NCI-H1417 (cell line): ENCODE data around the gene LMOD1.

Experiments used
- DNase-seq, 3 experiments: peaks; one replicate each; lab custom pipeline; 2025; lab: John Stamatoyannopoulos, UW

The LMOD1 gene

GRCh38 chr1:201892211-201892610 is 54.1 kb downstream of the LMOD1 start:
- no peak for DNase-seq

DNA sequence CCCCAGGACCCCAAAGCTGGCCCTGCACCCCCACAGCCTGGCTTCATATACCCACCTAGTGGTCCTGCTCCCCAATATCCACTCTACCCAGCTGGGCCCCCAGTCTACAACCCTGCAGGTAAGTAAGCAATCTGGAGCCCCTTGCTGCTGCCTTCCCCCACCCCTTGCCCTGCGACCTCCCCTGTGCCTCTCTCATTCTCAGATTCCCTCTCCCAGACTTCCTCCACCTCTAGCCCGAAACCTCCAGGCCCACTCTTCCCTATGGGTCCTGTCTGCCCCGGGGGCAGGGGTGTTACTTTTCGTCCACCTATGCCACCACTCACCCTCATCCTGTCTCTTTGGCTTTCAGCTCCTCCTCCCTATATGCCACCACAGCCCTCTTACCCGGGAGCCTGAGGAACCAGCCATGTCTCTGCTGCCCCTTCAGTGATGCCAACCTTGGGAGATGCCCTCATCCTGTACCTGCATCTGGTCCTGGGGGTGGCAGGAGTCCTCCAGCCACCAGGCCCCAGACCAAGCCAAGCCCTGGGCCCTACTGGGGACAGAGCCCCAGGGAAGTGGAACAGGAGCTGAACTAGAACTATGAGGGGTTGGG is 54.8 kb downstream of the LMOD1 start:
- no peak for DNase-seq

GRCh38 chr1:201890806-201891450 is 55.4 kb downstream of the LMOD1 start:
- DNase-seq = no peak

- no peak for DNase-seq
Observed at GRCh38 chr1:201890223-201890622, 56.1 kb downstream of the LMOD1 start.

GRCh38 chr1:201889090-201889968 is 57.0 kb downstream of the LMOD1 start:
- DNase-seq = peak in 1 of 3 experiments; percentile 35

- peak in 2 of 3 experiments; percentile 80 to 83 for DNase-seq
Observed at GRCh38 chr1:201888282-201889089, 57.9 kb downstream of the LMOD1 start, which contains the start of gene SHISA4. Gene SHISA4, plus strand, starts transcription at chr1:201888898. Its CDS starts 97 bp downstream, at chr1:201888995.

- DNase-seq = no peak
Observed at GRCh38 chr1:201887116-201887866, 59.1 kb downstream of the LMOD1 start.

GRCh38 chr1:201886103-201886885 is 60.1 kb downstream of the LMOD1 start:
- DNase-seq = no peak

GRCh38 chr1:201885531-201886075 is 60.7 kb downstream of the LMOD1 start:
- no peak for DNase-seq

GRCh38 chr1:201884425-201884824 is 61.9 kb downstream of the LMOD1 start:
- DNase-seq = no peak

GRCh38 chr1:201883786-201884185 is 62.6 kb downstream of the LMOD1 start:
- no peak for DNase-seq

DNA sequence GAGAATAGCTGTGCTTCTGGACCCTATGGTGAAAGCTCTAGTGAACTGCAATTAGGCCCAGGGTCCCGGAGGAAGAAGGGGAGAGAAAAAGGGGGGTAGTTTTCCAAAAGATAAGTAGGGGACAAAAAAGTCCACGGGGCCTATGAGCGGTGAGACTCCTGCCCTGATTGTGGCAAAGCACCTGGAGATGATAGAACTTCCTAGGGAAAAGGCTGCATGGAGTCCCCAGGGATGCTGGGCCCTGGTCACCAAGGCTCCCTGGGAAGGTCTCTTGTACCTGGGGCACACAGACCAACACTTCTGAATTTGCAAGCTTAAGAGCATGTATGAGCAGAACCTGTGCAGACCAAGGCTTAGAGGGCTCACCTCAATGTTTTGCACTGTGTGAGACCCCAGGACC is 63.1 kb downstream of the LMOD1 start:
- DNase-seq = peak in 1 of 3 experiments; percentile 32

GRCh38 chr1:201882665-201883132 is 63.6 kb downstream of the LMOD1 start:
- DNase-seq = peak in 1 of 3 experiments; percentile 22

DNA sequence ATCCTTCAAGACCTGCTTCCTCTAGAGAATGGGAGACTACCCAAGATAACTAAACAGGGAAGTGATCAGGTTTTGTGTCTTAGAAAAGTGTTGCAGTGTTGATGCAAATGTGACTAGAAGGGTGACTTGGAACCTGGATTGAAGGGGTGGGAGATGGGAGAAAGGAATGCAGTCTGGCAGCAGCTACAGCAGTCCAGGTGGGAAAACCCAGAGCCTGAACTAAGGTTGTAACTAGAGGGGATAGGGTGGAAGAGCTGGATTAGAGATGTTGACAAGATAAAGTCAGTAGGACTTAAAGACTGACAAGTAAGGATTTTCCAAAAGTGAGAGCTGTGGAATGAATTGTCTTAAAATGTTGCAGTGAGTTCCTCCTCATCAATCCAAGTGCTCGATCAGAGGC is 64.7 kb downstream of the LMOD1 start:
- no peak for DNase-seq

GRCh38 chr1:201880928-201881571 is 65.3 kb downstream of the LMOD1 start:
- peak in 1 of 3 experiments; percentile 40 for DNase-seq

DNA sequence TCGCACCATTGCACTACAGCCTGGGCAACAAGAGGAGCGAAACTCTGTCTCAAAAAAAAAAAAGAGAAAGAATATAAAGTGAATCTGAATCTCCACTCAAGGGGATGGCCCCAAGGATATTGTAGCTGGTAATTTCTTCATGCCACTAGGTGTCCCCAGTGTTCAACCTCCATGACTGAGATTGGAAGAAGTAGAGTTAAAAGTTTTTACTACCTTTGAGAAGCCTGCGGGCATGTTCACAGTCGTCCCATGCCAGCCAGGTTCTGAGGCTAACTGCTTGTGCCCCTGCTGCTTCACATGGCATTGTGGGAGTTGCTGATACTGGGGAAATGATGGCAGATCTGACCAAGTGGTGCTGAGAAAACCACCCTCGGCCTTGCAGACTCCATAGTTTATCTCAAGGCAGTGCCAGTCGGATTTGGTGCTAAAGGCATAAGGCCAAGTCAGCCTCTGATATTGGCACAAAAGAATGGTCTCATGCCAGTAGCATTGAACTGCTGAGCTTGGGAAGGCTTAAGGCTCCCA is 68.4 kb downstream of the LMOD1 start:
- DNase-seq = peak in 2 of 3 experiments; percentile 13 to 46

DNA sequence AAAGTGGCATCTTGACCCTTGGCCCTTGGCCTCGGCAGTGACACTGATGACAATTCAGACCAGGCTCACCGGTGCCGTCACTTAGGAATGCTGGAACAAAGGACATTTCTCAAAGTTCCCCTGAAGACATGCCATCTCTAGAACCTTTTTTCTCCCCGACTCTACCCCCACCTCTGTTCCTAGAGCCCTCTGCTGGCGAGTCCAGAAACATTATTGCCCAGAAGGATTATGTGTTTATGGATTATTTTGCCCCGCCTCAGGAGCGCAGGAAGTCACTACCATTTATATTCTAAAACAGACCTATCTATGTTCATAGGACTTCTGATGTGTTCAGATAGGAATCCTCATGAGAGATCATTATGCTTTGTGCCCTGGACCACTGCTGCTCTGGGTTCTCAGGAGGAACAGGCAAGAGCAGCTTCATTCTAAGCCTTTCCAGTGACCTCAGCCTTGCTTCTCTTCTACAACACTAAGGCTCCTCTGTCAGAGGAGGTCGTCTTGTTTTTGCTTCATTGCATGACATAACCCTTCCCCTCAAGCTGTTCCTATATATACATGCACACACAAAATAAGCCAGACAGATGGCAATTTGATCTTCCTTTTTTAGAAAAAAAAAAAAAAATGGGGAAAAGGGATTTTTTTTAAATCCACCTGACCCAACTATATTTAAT is 70.1 kb downstream of the LMOD1 start:
- peak in 1 of 3 experiments; percentile 15 for DNase-seq

DNA sequence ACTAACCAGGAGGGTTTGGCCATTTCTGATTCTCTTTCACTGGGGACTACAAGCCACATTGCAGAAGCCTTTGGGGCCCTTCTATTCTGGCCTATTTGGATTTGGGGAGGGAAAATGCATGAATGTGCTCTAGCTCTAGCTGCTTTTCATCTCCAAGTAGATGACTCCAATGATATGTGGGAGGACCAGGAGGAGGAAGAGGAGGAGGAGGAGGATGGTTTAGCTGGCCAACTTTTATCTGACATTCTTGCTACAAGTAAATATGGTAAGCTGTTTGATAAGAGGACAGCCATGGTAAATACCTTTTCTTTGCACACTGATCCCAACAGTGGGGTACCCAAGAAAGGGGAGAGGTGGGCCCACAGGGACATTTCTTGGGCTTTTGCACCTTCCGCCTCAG is 71.7 kb downstream of the LMOD1 start:
- no peak for DNase-seq

- no peak for DNase-seq
Observed at GRCh38 chr1:201870397-201870796, 76.0 kb downstream of the LMOD1 start.
